HG03439 (cell line): ENCODE measurements around the gene MAGED2.
A peak's percentile ranks its signal among the peaks of the same experiment; 100 is the strongest.
"Not testable (repeated sequence)": the region's sequence is repeated elsewhere in the genome, so short reads cannot be mapped to it uniquely, and the experiment has no call there.

ENCODE experiments used
- ATAC-seq: cut with Tn5 transposase; IDR thresholded peaks from one replicate; pipeline ENCODE4 v1.9.1; 2021; ENCODE audit warnings: mild to moderate bottlenecking, moderate library complexity; ENCODE audit not compliant: unreplicated experiment

MAGED2 gene

GRCh38 chrX:54807524-54808108, at the start of gene MAGED2:
TSS of gene MAGED2 (plus strand) at chrX:54807745. CDS start at chrX:54809332, 1,587 bp downstream.
- no peak for ATAC-seq

- ATAC-seq, result no peak
These were observed 49.2 kb upstream of the MAGED2 start for GRCh38 chrX:54758114-54759055.

GRCh38 chrX:54774391-54775094, 33.0 kb upstream of the MAGED2 start:
- ATAC-seq, result not testable (repeated sequence)

- ATAC-seq, result no peak
These were observed 31.5 kb upstream of the MAGED2 start for GRCh38 chrX:54776061-54776460.

- no peak for ATAC-seq
These were observed 30.4 kb upstream of the MAGED2 start for GRCh38 chrX:54776987-54777672.

- no peak for ATAC-seq
These were observed 21.6 kb upstream of the MAGED2 start for GRCh38 chrX:54785901-54786300.

GRCh38 chrX:54786967-54787366, 20.6 kb upstream of the MAGED2 start:
- ATAC-seq, result no peak

- ATAC-seq, result no peak
These were observed 19.1 kb upstream of the MAGED2 start for GRCh38 chrX:54788446-54788845.

GRCh38 chrX:54789405-54789804, 18.1 kb upstream of the MAGED2 start:
- not testable (repeated sequence) for ATAC-seq

GRCh38 chrX:54794028-54794427, 13.5 kb upstream of the MAGED2 start:
- ATAC-seq, result no peak

GRCh38 chrX:54794795-54795194, 12.8 kb upstream of the MAGED2 start:
- ATAC-seq, result no peak

- ATAC-seq, result no peak
These were observed 9.4 kb upstream of the MAGED2 start, which contains the start of gene ITIH6 for GRCh38 chrX:54798137-54798536. TSS of gene ITIH6 (minus strand) at chrX:54798255. CDS start at chrX:54798210, 45 bp downstream.

GRCh38 chrX:54799046-54799445, 8.5 kb upstream of the MAGED2 start:
- ATAC-seq, result no peak

- peak; percentile 25 for ATAC-seq
These were observed 612 bp downstream of the MAGED2 start for GRCh38 chrX:54808109-54808604.

GRCh38 chrX:54808605-54809483, 1.3 kb downstream of the MAGED2 start:
- peak; percentile 94 for ATAC-seq

GRCh38 chrX:54810532-54810931, 3.0 kb downstream of the MAGED2 start:
- ATAC-seq, result no peak

- ATAC-seq, result no peak
These were observed 3.8 kb downstream of the MAGED2 start for GRCh38 chrX:54811301-54811885.

- no peak for ATAC-seq
These were observed 4.8 kb downstream of the MAGED2 start for GRCh38 chrX:54812306-54812705.

GRCh38 chrX:54817220-54817820, 9.8 kb downstream of the MAGED2 start:
- ATAC-seq, result no peak
